Astrocyte (in vitro differentiated cells and primary cell): ENCODE results near the gene TCF7L2.

Source experiments
- CTCF ChIP-seq: IDR thresholded peaks from 2 replicates; pipeline ENCODE4 v1.5.1; 2011; ENCODE audit warnings: low read depth, mild to moderate bottlenecking, inconsistent platforms, low read length, moderate library complexity; ENCODE audit not compliant: insufficient read depth
- EZH2 ChIP-seq: IDR thresholded peaks from 2 replicates; pipeline ENCODE4 v1.6.1; 2012; ENCODE audit warnings: mild to moderate bottlenecking, low read length, inconsistent platforms; ENCODE audit not compliant: insufficient read depth

- TF ChIP-seq CTCF, result no peak
- no peak for TF ChIP-seq EZH2
Observed at GRCh38 chr10:112957640-112958092, 7.6 kb downstream of the TCF7L2 start.
